Ovary (tissue), 9 donors: ENCODE results near the gene FGL2. TPM values are rescaled to one million over a fixed set of nuclear protein-coding genes. Genes with fewer than 3 reads are reported as not detected.

Source experiments
- DNase-seq, 5 donors: peaks; one replicate each; pipeline ENCODE4 v3.0.0-alpha.2; 2019 to 2020
- H3K27ac ChIP-seq, 2 donors: fragments of 200-600 bp; one replicate each; pipeline versions ENCODE4 v1.5.1 to v1.8.0; 2019 to 2022
- H3K27me3 ChIP-seq: fragments of 200-600 bp; one replicate; pipeline ENCODE4 v1.8.0; 2022
- H3K36me3 ChIP-seq: fragments of 200-600 bp; sonication (generic); one replicate; pipeline ENCODE4 v1.5.1; 2019
- H3K4me1 ChIP-seq: one replicate; pipeline ENCODE4 v1.8.1; 2013; ENCODE audit warnings: mild to moderate bottlenecking, moderate library complexity; ENCODE audit not compliant: insufficient read depth
- H3K4me3 ChIP-seq: fragments of 200-600 bp; sonication (generic); one replicate; pipeline ENCODE4 v1.5.1; 2017
- H3K9me3 ChIP-seq, 2 donors: fragments of 200-600 bp in 1 of 2; sonication (generic) in 1 of 2; one replicate each; pipeline versions ENCODE4 v1.5.1 to v1.8.1; 2013 to 2019; ENCODE audit warnings: mild to moderate bottlenecking in 1 of 2, moderate library complexity in 1 of 2
- CTCF ChIP-seq, 3 donors: fragments of 450-650 bp in 2 of 3; fragments of 200-600 bp in 1 of 3; IDR thresholded peaks; one replicate each; pipeline versions ENCODE4 v1.5.1 to v1.8.0; 2016 to 2022; ENCODE audit warnings: antibody characterized with exemption in 3 of 3, mild to moderate bottlenecking in 1 of 3
- EP300 ChIP-seq: sonication (generic); formaldehyde crosslinking; IDR thresholded peaks from one replicate; pipeline ENCODE4 v1.6.1; 2017; ENCODE audit warnings: antibody characterized with exemption
- POLR2A ChIP-seq: fragments of 450-650 bp; IDR thresholded peaks from one replicate; pipeline ENCODE4 v1.6.1; 2017; ENCODE audit warnings: antibody characterized with exemption, mild to moderate bottlenecking, moderate library complexity
- WGBS, 3 donors: extraction: QIAGEN DNeasy Blood & Tissue Kit in 1 of 3; methylation state at CpG; one replicate each; pipeline versions ENCODE4 v1.1.5 to v1.1.7; 2013 to 2017; 5-methylcytosine and 5-hydroxymethylcytosine counted together
- intact Hi-C, 4 donors: fragments of 100-400 bp; cut with DNase I; formaldehyde crosslinking; loops; one replicate each; pipeline versions ENCODE4 v1.11.0 to v1.15.1; 2022 to 2023
- polyA plus RNA-seq, 2 donors: library from polyadenylated mRNA; stranded (reverse); fragments of 200-250 nt in 1 of 2; fragments of 350-450 nt in 1 of 2; fragmentation: Illumina TruSeq in 1 of 2; extraction: RNeasy Lipid Tissue Mini Kit (QIAGEN cat#74804) in 1 of 2; gene quantifications; one replicate each; pipeline ENCODE4 v1.2.3, GENCODE V29; 2013 to 2014
- total RNA-seq, 7 donors: library from RNA; depleted of rRNA in 2 of 7; stranded (reverse); fragments of >200 nt in 2 of 7; fragmentation: NEBNext Ultra II Directional in 3 of 7; extraction: Animal tissue kit (Norgen Biotek cat#: 25700) in 3 of 7; gene quantifications; one replicate each; pipeline versions ENCODE4 v1.1.0 to v1.2.4, GENCODE V29; 2016 to 2023
- donor health status: DM: no; HTN: no; CAD: no; lungs with moderate emphysema.
- donor health status: DM: no; HTN: no; CAD: no.
- donor health status: Bipolar disorder and iron deficiency.
- donor health status: DM: yes; HTN: yes; CAD: no.
- donor health status: DM: no; HTN: no; CAD: no.
- donor health status: DM: yes; HTN: yes; CAD: no.

The FGL2 gene
- total and polyA plus RNA-seq, 9 donors: 3.5 to 22.4 (median 10.5) TPM

- intact Hi-C loops: no loop called here
- 88 to 89% (median 88%) methylated on average over 4 of the region's 4 CpGs for WGBS, 3 donors
- TF ChIP-seq POLR2A (no peak), EP300 (no peak), CTCF (IDR thresholded peaks at IDR 0.05) (no peak)
Observed at GRCh38 chr7:77202481-77202976, 2.9 kb upstream of the FGL2 start.

GRCh38 chr7:77200542-77200941 lies 923 bp upstream of the FGL2 start:
- TF ChIP-seq POLR2A (no peak), CTCF (IDR thresholded peaks at IDR 0.05) (no peak), EP300 (no peak)
- Histone ChIP-seq H3K27me3 (no peaks in the 10 kb centered on the region), H3K9me3 (no peaks in the 10 kb centered on the region), H3K27ac (no peak overlapping the region), H3K4me3 (no peak overlapping the region), H3K4me1 (peaks cover 2% of the 10 kb centered on the region), H3K36me3 (no peaks in the 10 kb centered on the region)
- 91 to 97% (median 94%) methylated on average over 2 of the region's 2 CpGs for WGBS, 3 donors
- DNase-seq: no peak
- intact Hi-C loops: no loop called here

More at GRCh38 chr7:77202481-77202976, 2.9 kb upstream of the FGL2 start:
- Histone ChIP-seq H3K27ac (no peak overlapping the region), H3K9me3 (no peaks in the 10 kb centered on the region), H3K36me3 (no peaks in the 10 kb centered on the region), H3K4me1 (peaks cover 2% of the 10 kb centered on the region), H3K27me3 (no peaks in the 10 kb centered on the region), H3K4me3 (no peak overlapping the region)
- no peak for DNase-seq

- Histone ChIP-seq H3K4me1 (peaks cover 2% of the 10 kb centered on the region), H3K27me3 (no peaks in the 10 kb centered on the region), H3K36me3 (no peaks in the 10 kb centered on the region), H3K27ac (no peak overlapping the region), H3K4me3 (no peak overlapping the region), H3K9me3 (no peaks in the 10 kb centered on the region)
- intact Hi-C loops: no loop called here
- no peak for DNase-seq
- 77 to 92% (median 92%) methylated on average over 4 of the region's 4 CpGs for WGBS, 3 donors
- TF ChIP-seq POLR2A (no peak), CTCF (IDR thresholded peaks at IDR 0.05) (no peak), EP300 (no peak)
Observed at GRCh38 chr7:77197141-77197540, 2.5 kb downstream of the FGL2 start.

- no peak overlapping the region for H3K4me3 ChIP-seq
- H3K36me3 ChIP-seq: no peaks in the 10 kb centered on the region
- no peak for TF ChIP-seq EP300
- no peak for TF ChIP-seq CTCF (IDR thresholded peaks at IDR 0.05)
- TF ChIP-seq POLR2A: no peak
- no peak for DNase-seq
- WGBS, 3 donors: 91 to 95% (median 92%) methylated on average over 4 of the region's 4 CpGs
- no peak overlapping the region for H3K27ac ChIP-seq
- intact Hi-C loops: no loop called here
- H3K4me1 ChIP-seq: peaks cover 2% of the 10 kb centered on the region
- no peaks in the 10 kb centered on the region for H3K9me3 ChIP-seq
- no peaks in the 10 kb centered on the region for H3K27me3 ChIP-seq
Observed at GRCh38 chr7:77188731-77189437, 10.7 kb downstream of the FGL2 start.
